HUES48 (cell line): Measurements from ENCODE around the gene APEH.
"Not testable (repeated sequence)": the region's sequence is repeated elsewhere in the genome, so short reads cannot be mapped to it uniquely, and the experiment has no call there.

Experiments
- H3K27ac ChIP-seq: one replicate; pipeline ENCODE4 v1.7.0; 2013; ENCODE audit warnings: low read depth, low read length, inconsistent platforms
- H3K27me3 ChIP-seq: 2 replicates; pipeline ENCODE4 v1.6.1; 2013; ENCODE audit warnings: mild to moderate bottlenecking, low read length; ENCODE audit not compliant: control insufficient read depth, insufficient read depth
- H3K36me3 ChIP-seq: 2 replicates; pipeline ENCODE4 v1.6.1; 2013; ENCODE audit warnings: low read length; ENCODE audit not compliant: control insufficient read depth, insufficient read depth
- H3K4me1 ChIP-seq: 2 replicates; pipeline ENCODE4 v1.6.1; 2013; ENCODE audit warnings: mild to moderate bottlenecking, low read length; ENCODE audit not compliant: control insufficient read depth, insufficient read depth
- H3K4me3 ChIP-seq: 2 replicates; pipeline ENCODE4 v1.5.1; 2013; ENCODE audit warnings: mild to moderate bottlenecking, low read depth, low read length
- H3K9ac ChIP-seq: 2 replicates; pipeline ENCODE4 v1.6.1; 2013; ENCODE audit warnings: mild to moderate bottlenecking, low read depth, low read length, moderate library complexity
- H3K9me3 ChIP-seq: 2 replicates; pipeline ENCODE4 v1.6.1; 2013; ENCODE audit warnings: low read length; ENCODE audit not compliant: control insufficient read depth, insufficient read depth

Gene APEH

GRCh38 chr3:49691481-49691880, 17.3 kb downstream of the APEH start:
- not testable (repeated sequence) for H3K9me3 ChIP-seq, H3K4me1 ChIP-seq, H3K4me3 ChIP-seq, H3K9ac ChIP-seq, H3K27me3 ChIP-seq, H3K36me3 ChIP-seq, H3K27ac ChIP-seq

DNA sequence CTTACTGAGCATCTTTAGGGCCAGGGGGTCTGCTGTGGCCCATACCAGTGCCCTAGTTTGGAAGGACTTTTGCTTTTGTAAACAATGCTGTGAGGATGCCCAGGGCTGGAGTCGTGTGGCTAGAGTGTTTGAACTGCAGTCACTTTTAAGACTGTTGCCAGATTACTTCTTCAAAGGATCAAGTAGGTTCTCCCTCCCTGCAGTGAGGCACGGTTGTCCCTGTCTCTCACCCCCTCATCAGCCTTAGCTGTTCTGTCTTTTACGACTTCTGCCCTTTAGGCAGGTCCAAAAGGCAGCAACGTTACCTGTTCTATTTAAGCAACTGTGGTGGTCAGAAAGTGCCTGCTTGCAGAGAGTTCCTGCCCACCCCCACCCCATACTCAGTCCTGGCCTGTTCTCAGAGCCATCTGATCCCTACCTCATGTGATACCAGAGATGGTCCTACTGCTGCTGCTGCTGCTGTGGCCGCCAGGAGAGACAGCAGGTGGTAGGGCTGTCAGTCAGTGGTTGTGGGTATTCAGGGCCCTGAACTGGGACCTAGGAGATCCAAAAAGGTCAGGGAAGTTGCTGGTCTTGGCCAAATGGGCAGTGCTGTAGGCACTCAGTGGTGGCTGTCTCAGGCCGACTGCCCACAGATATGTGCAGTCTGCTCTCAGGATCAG, 20.4 kb downstream of the APEH start:
- H3K4me3 ChIP-seq, H3K27ac ChIP-seq, H3K27me3 ChIP-seq, H3K4me1 ChIP-seq, H3K9me3 ChIP-seq, H3K9ac ChIP-seq, H3K36me3 ChIP-seq: not testable (repeated sequence)

DNA sequence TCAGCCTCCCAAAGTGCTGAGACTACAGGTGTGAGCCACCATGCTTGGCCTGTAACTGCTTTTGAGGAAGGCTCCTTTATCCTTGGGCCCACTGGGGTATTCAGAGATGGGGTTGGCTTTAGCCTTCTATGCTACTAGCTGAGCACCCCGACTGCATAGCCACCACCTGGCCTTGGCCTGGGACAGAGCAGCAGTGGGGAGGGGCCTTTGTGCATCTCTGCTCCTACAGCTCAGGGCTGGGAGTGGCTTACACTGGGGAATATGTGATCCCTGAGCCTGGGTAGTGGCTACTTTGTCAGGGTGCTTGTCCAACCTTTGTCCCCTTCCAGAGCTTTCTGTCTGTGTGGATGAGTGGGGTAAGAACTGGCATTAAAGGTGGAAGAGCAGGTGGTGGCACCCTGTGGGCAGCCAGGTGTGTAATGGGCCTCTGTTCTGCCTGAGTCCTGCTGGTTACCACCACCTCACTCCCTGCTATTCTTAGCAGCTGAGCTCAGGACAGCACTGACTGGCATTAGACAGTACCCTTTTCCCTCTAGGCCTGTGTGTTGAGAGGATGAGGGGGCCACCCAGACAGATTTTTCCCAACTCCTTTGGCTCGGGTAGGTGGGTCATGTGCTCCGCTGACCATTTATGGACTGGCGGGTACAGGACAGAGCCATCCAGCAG, 21.3 kb downstream of the APEH start:
- not testable (repeated sequence) for H3K9ac ChIP-seq, H3K4me1 ChIP-seq, H3K4me3 ChIP-seq, H3K27me3 ChIP-seq, H3K27ac ChIP-seq, H3K9me3 ChIP-seq
- H3K36me3 ChIP-seq: peaks cover 14% of the 10 kb centered on the region; the same call in 1 of the 2 replicates

DNA sequence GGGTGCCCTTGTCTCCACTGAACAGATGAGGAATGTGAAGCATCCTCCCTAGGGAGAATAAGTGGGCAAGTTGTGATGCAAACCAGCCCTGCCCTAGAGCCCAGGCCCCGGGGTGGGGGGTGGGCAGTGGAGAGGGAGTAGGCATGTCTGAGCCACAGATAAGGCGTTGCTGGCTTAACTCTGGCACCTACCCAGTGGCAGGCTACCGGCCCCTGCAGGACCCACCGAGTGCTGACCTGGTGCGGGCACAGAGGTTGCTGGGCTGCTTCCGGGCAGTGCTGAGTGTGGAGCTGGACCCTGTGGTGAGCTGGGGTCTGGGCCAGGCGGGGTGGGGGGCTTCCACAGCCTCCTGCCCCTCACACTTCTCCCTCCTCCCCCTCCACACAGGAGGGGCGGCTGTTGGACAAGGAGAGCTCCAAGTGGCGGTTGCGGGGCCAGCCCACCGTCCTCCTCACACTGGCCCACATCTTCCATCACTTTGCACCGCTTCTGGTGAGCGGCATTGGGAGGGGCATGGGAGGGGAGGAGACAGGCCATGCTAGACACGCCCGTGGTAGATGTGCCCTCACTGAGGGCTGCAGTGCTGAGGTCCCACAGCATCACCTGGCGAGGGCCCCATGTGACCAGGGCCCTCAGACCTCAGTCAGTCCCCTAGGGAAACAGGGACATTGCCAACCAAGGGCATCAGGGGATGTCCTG, 25.3 kb downstream of the APEH start:
- Histone ChIP-seq H3K9ac (no peak overlapping the region), H3K36me3 (peaks cover 32% of the 10 kb centered on the region), H3K27me3 (no peaks in the 10 kb centered on the region)

GRCh38 chr3:49700014-49700413, 25.9 kb downstream of the APEH start:
- H3K9ac ChIP-seq: no peak overlapping the region
- H3K36me3 ChIP-seq: peaks cover 38% of the 10 kb centered on the region
- H3K9me3 ChIP-seq: no peaks in the 10 kb centered on the region
- H3K27me3 ChIP-seq: no peaks in the 10 kb centered on the region
- H3K4me1 ChIP-seq: no peaks in the 10 kb centered on the region
- no peak overlapping the region for H3K27ac ChIP-seq
- no peak overlapping the region for H3K4me3 ChIP-seq

More for the DNA sequence above, 25.3 kb downstream of the APEH start:
- no peaks in the 10 kb centered on the region for H3K4me1 ChIP-seq
- no peak overlapping the region for H3K4me3 ChIP-seq
- no peak overlapping the region for H3K27ac ChIP-seq
- H3K9me3 ChIP-seq: no peaks in the 10 kb centered on the region

- Histone ChIP-seq H3K27ac (no peak overlapping the region), H3K4me3 (no peak overlapping the region), H3K36me3 (peaks cover 41% of the 10 kb centered on the region), H3K4me1 (no peaks in the 10 kb centered on the region), H3K9me3 (no peaks in the 10 kb centered on the region), H3K27me3 (no peaks in the 10 kb centered on the region), H3K9ac (no peak overlapping the region)
These were observed 26.4 kb downstream of the APEH start for GRCh38 chr3:49700453-49701128.

- Histone ChIP-seq H3K9me3 (no peaks in the 10 kb centered on the region), H3K36me3 (peaks cover 46% of the 10 kb centered on the region), H3K27ac (no peak overlapping the region), H3K4me3 (no peak overlapping the region), H3K9ac (no peak overlapping the region; the same call in 1 of the 2 replicates), H3K27me3 (no peaks in the 10 kb centered on the region), H3K4me1 (no peaks in the 10 kb centered on the region)
These were observed 27.4 kb downstream of the APEH start for GRCh38 chr3:49701388-49702077.

GRCh38 chr3:49702672-49703071, 28.5 kb downstream of the APEH start:
- Histone ChIP-seq H3K36me3 (peaks cover 46% of the 10 kb centered on the region), H3K27me3 (no peaks in the 10 kb centered on the region), H3K9ac (no peak overlapping the region), H3K9me3 (no peaks in the 10 kb centered on the region), H3K4me1 (no peaks in the 10 kb centered on the region), H3K27ac (no peak overlapping the region), H3K4me3 (no peak overlapping the region)

- H3K4me1 ChIP-seq: no peaks in the 10 kb centered on the region
- H3K9ac ChIP-seq: no peak overlapping the region
- no peaks in the 10 kb centered on the region for H3K9me3 ChIP-seq
- no peak overlapping the region for H3K4me3 ChIP-seq
- H3K27ac ChIP-seq: no peak overlapping the region
- H3K27me3 ChIP-seq: no peaks in the 10 kb centered on the region
- peaks cover 47% of the 10 kb centered on the region for H3K36me3 ChIP-seq
These were observed 29.3 kb downstream of the APEH start for GRCh38 chr3:49703443-49703927.

- Histone ChIP-seq H3K4me1 (no peaks in the 10 kb centered on the region), H3K9me3 (no peaks in the 10 kb centered on the region), H3K36me3 (peaks cover 44% of the 10 kb centered on the region), H3K9ac (no peak overlapping the region), H3K4me3 (no peak overlapping the region), H3K27me3 (no peaks in the 10 kb centered on the region), H3K27ac (no peak overlapping the region)
These were observed 29.8 kb downstream of the APEH start for GRCh38 chr3:49703956-49704355.
